ENCODE measurements around the gene ANKS1B.

ANKS1B gene

DNA sequence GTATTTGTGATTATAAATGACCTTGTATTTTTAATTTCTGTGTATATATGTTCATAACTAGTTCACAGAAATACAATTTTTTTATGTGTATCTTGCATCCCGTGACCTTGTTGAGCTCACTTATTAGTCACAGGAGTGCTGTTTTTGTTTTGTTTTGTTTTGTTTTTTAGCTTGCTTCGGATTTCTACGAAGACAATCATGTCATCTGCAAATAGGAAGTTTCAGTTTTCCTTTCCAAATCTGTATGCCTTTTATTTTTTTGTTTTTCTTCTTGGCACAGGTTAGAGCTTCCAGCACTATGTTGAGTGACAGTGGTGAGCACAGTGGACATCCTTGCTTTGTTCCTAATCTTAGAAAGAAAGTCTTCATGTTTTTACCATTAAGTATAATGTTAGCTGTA, 566.4 kb downstream of the ANKS1B start:
- H3K4me1 ChIP-seq (ENCODE audit: control insufficient read depth, insufficient read depth, low read length) = peaks cover 15% of the 10 kb centered on the region; the same call in 1 of the 2 replicates
- H3K9me3 ChIP-seq (ENCODE audit: control insufficient read depth, insufficient read depth, low read depth, low read length) = peaks cover 4% of the 10 kb centered on the region; the same call in 1 of the 2 replicates
- H3K9ac ChIP-seq (ENCODE audit: low read length) = no peak overlapping the region
- no peaks in the 10 kb centered on the region for H3K36me3 ChIP-seq (ENCODE audit: control insufficient read depth, insufficient read depth, low read length)
- no peak overlapping the region for H3K4me3 ChIP-seq (ENCODE audit: low read depth, low read length)
- no peak overlapping the region for H3K27ac ChIP-seq (ENCODE audit: low read depth, low read length)
- H3K27me3 ChIP-seq (ENCODE audit: control insufficient read depth, insufficient read depth, low read length) = no peaks in the 10 kb centered on the region

DNA sequence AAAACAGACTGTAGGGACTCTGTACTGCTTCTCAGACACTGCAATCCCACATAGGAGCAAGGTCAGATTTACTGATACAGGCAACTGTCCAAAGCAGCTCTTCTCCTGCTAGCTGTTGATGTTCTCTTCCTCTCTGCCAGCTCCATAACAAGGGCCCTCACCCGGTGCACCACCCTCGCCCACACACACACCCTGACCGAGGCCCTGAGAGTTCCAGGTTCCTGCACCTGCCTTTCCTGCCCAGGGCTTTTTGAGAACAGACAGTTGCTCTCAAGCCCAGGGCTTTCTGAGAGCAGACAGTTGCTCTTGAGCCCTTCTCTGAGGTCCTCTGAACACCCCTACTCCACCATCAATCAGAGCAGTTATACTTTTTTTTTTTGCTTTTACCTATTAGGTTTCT, 571.0 kb downstream of the ANKS1B start:
- Histone ChIP-seq H3K9ac (ENCODE audit: low read length) (no peak overlapping the region), H3K27ac (ENCODE audit: low read depth, low read length) (no peak overlapping the region), H3K4me3 (ENCODE audit: low read depth, low read length) (no peak overlapping the region), H3K36me3 (ENCODE audit: control insufficient read depth, insufficient read depth, low read length) (no peaks in the 10 kb centered on the region), H3K9me3 (ENCODE audit: control insufficient read depth, insufficient read depth, low read depth, low read length) (peaks cover 4% of the 10 kb centered on the region; the same call in 1 of the 2 replicates), H3K4me1 (ENCODE audit: control insufficient read depth, insufficient read depth, low read length) (no peaks in the 10 kb centered on the region), H3K27me3 (ENCODE audit: control insufficient read depth, insufficient read depth, low read length) (no peaks in the 10 kb centered on the region)

DNA sequence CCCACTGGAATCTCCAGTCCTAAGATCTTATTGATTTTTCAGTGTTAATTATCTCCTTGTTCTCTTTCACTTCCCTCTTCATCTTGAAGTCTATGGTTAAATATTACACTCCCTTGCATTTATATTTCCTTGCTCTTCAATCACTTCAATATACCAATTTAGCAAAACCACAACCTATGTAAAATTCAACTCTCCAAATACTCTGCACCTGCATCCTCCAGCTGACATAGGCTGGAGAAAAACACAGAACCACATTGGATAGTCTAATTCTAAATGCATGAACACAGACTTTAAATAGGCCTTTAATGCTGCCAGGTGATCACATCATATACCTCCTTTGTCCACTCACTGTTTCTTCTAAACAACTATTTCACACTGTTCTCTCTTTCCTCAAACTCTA, 591.0 kb downstream of the ANKS1B start:
- no peak overlapping the region for H3K4me3 ChIP-seq (ENCODE audit: low read depth, low read length)
- H3K9ac ChIP-seq (ENCODE audit: low read length) = no peak overlapping the region
- no peaks in the 10 kb centered on the region for H3K9me3 ChIP-seq (ENCODE audit: control insufficient read depth, insufficient read depth, low read depth, low read length)
- H3K27me3 ChIP-seq (ENCODE audit: control insufficient read depth, insufficient read depth, low read length) = no peaks in the 10 kb centered on the region
- no peaks in the 10 kb centered on the region for H3K36me3 ChIP-seq (ENCODE audit: control insufficient read depth, insufficient read depth, low read length)
- H3K27ac ChIP-seq (ENCODE audit: low read depth, low read length) = no peak overlapping the region
- no peaks in the 10 kb centered on the region for H3K4me1 ChIP-seq (ENCODE audit: control insufficient read depth, insufficient read depth, low read length)

DNA sequence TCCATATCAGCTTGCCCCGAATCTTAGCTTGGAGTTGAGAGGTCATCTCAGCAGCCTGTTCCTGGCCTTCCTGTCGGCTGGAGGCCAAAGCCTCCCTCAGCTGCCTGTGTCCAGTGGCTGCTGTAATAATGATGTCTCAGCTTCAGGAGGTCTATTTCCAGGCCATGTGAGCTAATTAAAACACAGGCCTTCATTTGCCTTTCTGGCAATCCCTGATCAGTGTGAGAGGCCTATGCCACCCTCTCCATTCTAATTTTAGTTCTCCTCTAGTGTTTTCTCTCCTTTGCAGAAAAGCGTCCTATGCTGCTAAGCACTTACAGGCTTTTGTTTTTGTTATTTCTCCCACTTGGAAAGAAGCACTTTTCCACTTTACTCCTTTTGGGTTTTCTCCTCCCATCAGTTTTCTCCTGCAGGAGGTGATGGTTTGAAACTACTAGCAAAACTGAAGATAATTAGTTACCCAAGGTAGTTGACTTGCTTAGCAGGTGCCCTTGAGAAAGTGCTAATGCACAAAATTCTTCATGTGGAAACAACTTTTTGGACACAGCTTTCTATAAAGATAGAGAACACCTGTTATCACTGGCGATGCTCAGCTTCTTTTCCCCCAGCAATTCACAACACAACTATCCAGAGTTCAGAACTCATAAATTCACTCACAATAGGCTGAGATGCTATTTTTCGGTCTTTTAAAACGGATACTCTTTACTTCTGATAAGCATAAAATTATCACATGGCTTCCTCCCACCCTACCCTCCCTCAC, 592.5 kb downstream of the ANKS1B start:
- Histone ChIP-seq H3K9me3 (ENCODE audit: control insufficient read depth, insufficient read depth, low read depth, low read length) (no peaks in the 10 kb centered on the region), H3K27me3 (ENCODE audit: control insufficient read depth, insufficient read depth, low read length) (no peaks in the 10 kb centered on the region), H3K36me3 (ENCODE audit: control insufficient read depth, insufficient read depth, low read length) (no peaks in the 10 kb centered on the region), H3K4me3 (ENCODE audit: low read depth, low read length) (no peak overlapping the region), H3K27ac (ENCODE audit: low read depth, low read length) (no peak overlapping the region), H3K4me1 (ENCODE audit: control insufficient read depth, insufficient read depth, low read length) (no peaks in the 10 kb centered on the region), H3K9ac (ENCODE audit: low read length) (no peak overlapping the region)

DNA sequence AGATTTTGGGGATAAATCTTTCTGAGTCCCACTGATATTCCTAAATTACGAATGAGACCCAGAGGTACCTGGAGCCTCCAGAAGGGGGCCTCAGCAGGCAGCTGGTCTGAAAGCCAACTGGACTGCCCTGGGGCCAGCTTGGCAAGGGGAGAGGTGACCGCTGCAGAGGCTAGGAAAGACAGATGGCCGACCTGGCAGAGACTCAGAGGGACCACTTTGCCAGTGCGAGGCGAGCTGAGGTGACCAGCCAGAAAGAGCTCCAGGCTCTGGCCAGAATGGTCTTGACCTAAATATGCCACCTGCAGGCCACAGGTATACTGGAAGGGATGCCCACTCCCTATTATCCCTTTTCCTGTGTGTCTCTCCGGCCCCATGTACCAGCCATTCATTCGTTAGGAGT, 594.0 kb downstream of the ANKS1B start:
- H3K4me3 ChIP-seq (ENCODE audit: low read depth, low read length) = no peak overlapping the region
- no peaks in the 10 kb centered on the region for H3K36me3 ChIP-seq (ENCODE audit: control insufficient read depth, insufficient read depth, low read length)
- no peaks in the 10 kb centered on the region for H3K9me3 ChIP-seq (ENCODE audit: control insufficient read depth, insufficient read depth, low read depth, low read length)
- no peaks in the 10 kb centered on the region for H3K4me1 ChIP-seq (ENCODE audit: control insufficient read depth, insufficient read depth, low read length)
- no peak overlapping the region for H3K27ac ChIP-seq (ENCODE audit: low read depth, low read length)
- H3K9ac ChIP-seq (ENCODE audit: low read length) = no peak overlapping the region
- no peaks in the 10 kb centered on the region for H3K27me3 ChIP-seq (ENCODE audit: control insufficient read depth, insufficient read depth, low read length)

DNA sequence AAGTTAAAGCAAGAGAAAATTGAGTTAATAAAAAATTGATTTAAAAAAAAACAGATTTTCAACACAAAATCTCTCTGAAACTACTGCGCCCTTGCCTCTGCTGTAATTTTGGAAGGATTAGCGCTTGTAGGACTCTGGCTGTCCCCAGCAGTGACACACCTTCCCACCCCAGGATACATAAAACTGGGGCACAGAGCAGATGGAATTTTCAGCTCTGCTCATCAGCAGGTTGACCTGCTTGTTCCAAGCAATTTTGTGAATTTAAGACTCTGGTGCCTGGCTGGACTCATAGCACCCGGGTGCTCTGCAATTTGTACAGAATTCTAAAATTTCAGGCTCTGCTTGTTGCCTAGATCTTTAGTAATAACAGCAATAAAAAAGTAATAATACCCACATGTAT, 595.0 kb downstream of the ANKS1B start:
- Histone ChIP-seq H3K27me3 (ENCODE audit: control insufficient read depth, insufficient read depth, low read length) (no peaks in the 10 kb centered on the region), H3K4me1 (ENCODE audit: control insufficient read depth, insufficient read depth, low read length) (no peaks in the 10 kb centered on the region)

DNA sequence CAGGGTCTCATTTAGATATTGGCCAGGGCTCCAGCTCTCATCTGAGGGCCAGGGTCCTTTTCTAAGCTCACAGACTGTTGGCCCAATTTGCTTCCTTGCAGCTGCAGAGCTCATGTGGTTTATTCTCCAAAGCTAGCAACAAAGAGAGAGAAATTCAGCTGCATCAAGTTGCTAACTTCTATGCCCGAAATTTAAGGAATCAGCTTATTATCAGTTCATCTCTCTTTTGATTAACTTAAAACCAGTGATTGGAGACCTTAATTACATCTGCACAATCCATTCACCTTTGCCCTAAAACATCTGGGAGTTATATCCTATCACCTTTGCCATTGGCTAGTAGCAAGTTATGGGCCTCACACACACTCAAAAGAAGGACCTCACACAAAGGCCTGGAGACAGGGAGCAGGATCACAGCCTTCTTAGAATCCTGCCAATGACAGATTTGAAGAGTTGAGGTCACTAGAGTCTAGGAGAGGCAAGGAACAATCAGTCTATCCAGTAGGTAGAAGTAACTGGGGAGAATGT, 596.0 kb downstream of the ANKS1B start:
- Histone ChIP-seq H3K4me1 (ENCODE audit: control insufficient read depth, insufficient read depth, low read length) (no peaks in the 10 kb centered on the region), H3K9ac (ENCODE audit: low read length) (no peak overlapping the region), H3K9me3 (ENCODE audit: control insufficient read depth, insufficient read depth, low read depth, low read length) (no peaks in the 10 kb centered on the region), H3K4me3 (ENCODE audit: low read depth, low read length) (no peak overlapping the region), H3K27me3 (ENCODE audit: control insufficient read depth, insufficient read depth, low read length) (no peaks in the 10 kb centered on the region), H3K36me3 (ENCODE audit: control insufficient read depth, insufficient read depth, low read length) (no peaks in the 10 kb centered on the region), H3K27ac (ENCODE audit: low read depth, low read length) (no peak overlapping the region)

More for the DNA sequence above, 595.0 kb downstream of the ANKS1B start:
- Histone ChIP-seq H3K9me3 (ENCODE audit: control insufficient read depth, insufficient read depth, low read depth, low read length) (no peaks in the 10 kb centered on the region), H3K27ac (ENCODE audit: low read depth, low read length) (no peak overlapping the region), H3K9ac (ENCODE audit: low read length) (no peak overlapping the region), H3K4me3 (ENCODE audit: low read depth, low read length) (no peak overlapping the region), H3K36me3 (ENCODE audit: control insufficient read depth, insufficient read depth, low read length) (no peaks in the 10 kb centered on the region)

DNA sequence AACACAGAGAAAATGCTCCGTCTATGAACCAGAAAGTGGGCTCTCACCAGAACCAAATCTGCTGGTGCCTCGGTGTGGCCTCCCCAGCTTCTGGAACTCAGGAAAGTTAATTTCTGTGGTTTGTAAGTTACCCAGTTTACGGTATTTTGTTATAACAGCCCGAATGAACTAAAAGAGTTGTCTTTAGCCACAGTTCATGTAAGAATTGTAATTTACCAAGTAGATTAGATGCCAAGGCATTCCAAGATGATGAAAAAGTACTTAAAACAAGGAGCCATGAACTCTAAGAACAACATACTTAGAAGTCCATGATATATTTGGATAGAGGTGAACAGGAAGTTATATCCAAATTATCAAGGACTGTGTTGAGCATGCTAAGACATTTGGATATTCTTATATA, 597.1 kb downstream of the ANKS1B start:
- no peaks in the 10 kb centered on the region for H3K4me1 ChIP-seq (ENCODE audit: control insufficient read depth, insufficient read depth, low read length)
- no peak overlapping the region for H3K4me3 ChIP-seq (ENCODE audit: low read depth, low read length)
- H3K9me3 ChIP-seq (ENCODE audit: control insufficient read depth, insufficient read depth, low read depth, low read length) = no peaks in the 10 kb centered on the region
- no peak overlapping the region for H3K27ac ChIP-seq (ENCODE audit: low read depth, low read length)
- H3K36me3 ChIP-seq (ENCODE audit: control insufficient read depth, insufficient read depth, low read length) = no peaks in the 10 kb centered on the region
- no peak overlapping the region for H3K9ac ChIP-seq (ENCODE audit: low read length)
- H3K27me3 ChIP-seq (ENCODE audit: control insufficient read depth, insufficient read depth, low read length) = no peaks in the 10 kb centered on the region

DNA sequence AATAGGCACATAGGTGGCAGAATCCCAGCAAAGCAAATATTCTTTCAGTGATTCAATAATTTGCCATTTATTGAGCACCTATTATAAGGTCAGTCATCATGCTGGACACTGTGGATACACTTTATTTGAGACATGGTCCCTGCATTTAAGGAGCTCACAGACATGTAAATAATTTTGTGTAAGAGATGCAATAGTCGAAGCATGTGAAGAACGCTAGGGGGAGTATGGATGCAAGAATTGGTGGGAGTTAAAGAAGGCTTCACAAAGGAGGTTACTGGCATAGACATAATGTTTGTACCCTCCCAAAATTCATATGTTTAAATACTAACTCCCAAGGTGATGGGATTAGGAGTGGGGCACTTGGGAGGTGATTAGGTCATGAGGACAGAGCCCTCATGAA, 597.8 kb downstream of the ANKS1B start:
- Histone ChIP-seq H3K9me3 (ENCODE audit: control insufficient read depth, insufficient read depth, low read depth, low read length) (no peaks in the 10 kb centered on the region), H3K4me1 (ENCODE audit: control insufficient read depth, insufficient read depth, low read length) (no peaks in the 10 kb centered on the region), H3K9ac (ENCODE audit: low read length) (no peak overlapping the region), H3K27ac (ENCODE audit: low read depth, low read length) (no peak overlapping the region), H3K4me3 (ENCODE audit: low read depth, low read length) (no peak overlapping the region), H3K27me3 (ENCODE audit: control insufficient read depth, insufficient read depth, low read length) (no peaks in the 10 kb centered on the region), H3K36me3 (ENCODE audit: control insufficient read depth, insufficient read depth, low read length) (no peaks in the 10 kb centered on the region)

DNA sequence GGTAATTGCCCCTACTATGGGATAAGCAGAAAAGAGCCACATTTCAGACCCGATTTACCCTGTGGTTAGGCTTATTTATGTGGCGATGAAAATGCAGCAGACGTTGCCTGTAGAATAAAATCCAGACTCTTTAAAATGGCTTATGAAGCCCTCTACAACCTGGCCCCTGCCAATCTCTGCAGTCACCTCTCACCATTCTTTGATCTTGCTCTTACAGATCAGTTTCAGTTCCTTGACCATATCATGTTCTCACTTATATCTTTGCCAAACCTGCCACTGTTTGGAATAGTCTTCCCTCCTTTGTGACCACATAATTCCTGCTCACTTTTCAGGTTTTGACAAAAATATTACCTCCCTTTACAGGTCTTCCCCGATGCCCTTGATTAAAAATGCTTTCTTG, 601.5 kb downstream of the ANKS1B start:
- no peak overlapping the region for H3K4me3 ChIP-seq (ENCODE audit: low read depth, low read length)
- H3K9me3 ChIP-seq (ENCODE audit: control insufficient read depth, insufficient read depth, low read depth, low read length) = no peaks in the 10 kb centered on the region
- no peaks in the 10 kb centered on the region for H3K36me3 ChIP-seq (ENCODE audit: control insufficient read depth, insufficient read depth, low read length)
- no peak overlapping the region for H3K9ac ChIP-seq (ENCODE audit: low read length)
- no peaks in the 10 kb centered on the region for H3K27me3 ChIP-seq (ENCODE audit: control insufficient read depth, insufficient read depth, low read length)
- no peaks in the 10 kb centered on the region for H3K4me1 ChIP-seq (ENCODE audit: control insufficient read depth, insufficient read depth, low read length)
- H3K27ac ChIP-seq (ENCODE audit: low read depth, low read length) = no peak overlapping the region

DNA sequence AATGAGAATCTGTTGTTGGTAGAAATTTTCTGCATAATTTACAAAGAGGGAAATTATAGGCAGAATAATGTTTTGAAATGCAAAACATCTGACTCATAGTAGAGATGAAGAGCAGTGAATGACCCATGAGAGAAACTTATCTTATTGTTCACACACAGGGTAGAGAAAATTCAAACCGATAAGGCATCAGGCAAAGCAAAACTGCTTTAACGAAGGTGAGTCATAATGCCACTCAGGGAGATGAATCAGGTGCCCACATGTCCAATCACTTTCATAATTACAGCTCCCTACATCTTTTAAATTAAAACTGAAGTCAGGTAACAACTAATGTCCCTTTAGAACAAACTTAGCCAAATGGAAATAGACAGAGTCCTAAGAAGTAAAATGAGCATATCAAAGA, 602.7 kb downstream of the ANKS1B start:
- no peak overlapping the region for H3K27ac ChIP-seq (ENCODE audit: low read depth, low read length)
- no peaks in the 10 kb centered on the region for H3K9me3 ChIP-seq (ENCODE audit: control insufficient read depth, insufficient read depth, low read depth, low read length)
- no peak overlapping the region for H3K4me3 ChIP-seq (ENCODE audit: low read depth, low read length)
- no peak overlapping the region for H3K9ac ChIP-seq (ENCODE audit: low read length)
- no peaks in the 10 kb centered on the region for H3K4me1 ChIP-seq (ENCODE audit: control insufficient read depth, insufficient read depth, low read length)
- H3K27me3 ChIP-seq (ENCODE audit: control insufficient read depth, insufficient read depth, low read length) = no peaks in the 10 kb centered on the region
- H3K36me3 ChIP-seq (ENCODE audit: control insufficient read depth, insufficient read depth, low read length) = no peaks in the 10 kb centered on the region
